ENCODE results near the gene BABAM2. TPM values are rescaled to one million over a fixed set of nuclear protein-coding genes. Genes with fewer than 3 reads are reported as not detected.
A peak's percentile ranks its signal among the peaks of the same experiment; 100 is the strongest.

BABAM2 gene
- total and polyA plus RNA-seq, 9 of the 15 experiments (the other 6 are each of a cell fraction or from before 2014, with no cell fraction given), result 10.9 to 37.4 (median 25.6) TPM

GRCh38 chr2:28366496-28367282 lies 476.2 kb downstream of the BABAM2 start (continued):
- TF ChIP-seq ZNF518B (CRISPR knock-in tag; IDR thresholded peaks at IDR 0.05) (no peak), WHSC1 (IDR thresholded peaks at IDR 0.05; ENCODE audit: low read length) (no peak), VEZF1 (CRISPR knock-in tag; IDR thresholded peaks at IDR 0.05) (peak; percentile 75), POLR3A (IDR thresholded peaks at IDR 0.05; ENCODE audit: borderline replicate concordance, extremely low read depth, insufficient read depth, insufficient read length) (no peak), TRIM24 (IDR thresholded peaks at IDR 0.05) (no peak; a peak in 1 of 4 replicates), ATF1 (CRISPR knock-in tag; IDR thresholded peaks at IDR 0.05) (no peak), ATF1 (tag; IDR thresholded peaks at IDR 0.05) (0 out of 2 replicates have a peak, but pooled peaks have one; percentile 28), BHLHE40 (IDR thresholded peaks at IDR 0.05; ENCODE audit: low read length) (peak; percentile 76), DNMT1 (IDR thresholded peaks at IDR 0.05) (no peak), SMAD1 (IDR thresholded peaks at IDR 0.05; ENCODE audit: low read depth, low read length, partially characterized antibody) (no peak), SRSF9 (IDR thresholded peaks at IDR 0.05; ENCODE audit: borderline replicate concordance, low read depth, low read length) (no peak), EHMT2 (IDR thresholded peaks at IDR 0.05) (peak; percentile 91), ADNP (tag; IDR thresholded peaks at IDR 0.05) (no peak), MCM2 (IDR thresholded peaks at IDR 0.05; ENCODE audit: low read depth) (no peak), XRCC5 (IDR thresholded peaks at IDR 0.05; ENCODE audit: low read depth, low read length) (no peak), MLX (CRISPR knock-in tag; conservative IDR thresholded peaks at IDR 0.05) (no peak), ZNF584 (CRISPR knock-in tag; IDR thresholded peaks at IDR 0.05; ENCODE audit: low read depth) (peak; percentile 75; the same call in 1 of the 2 replicates), PRDM10 (IDR thresholded peaks at IDR 0.05; ENCODE audit: partially characterized antibody) (peak; percentile 26), ZNF589 (CRISPR knock-in tag; IDR thresholded peaks at IDR 0.05; ENCODE audit: low read depth) (peak; percentile 80)
